Right renal pelvis (tissue), 4 donors: ENCODE results near the gene SLC6A1. TPM values are rescaled to one million over a fixed set of nuclear protein-coding genes. Genes with fewer than 3 reads are reported as not detected.

ENCODE experiments used
- DNase-seq, 4 donors: peaks; one replicate each; pipeline ENCODE4 v3.0.0-alpha.2; 2013; ENCODE audit warnings: low read depth in 4 of 4, low spot score in 3 of 4, missing footprints in 1 of 4
- polyA plus RNA-seq, 4 donors: library from polyadenylated mRNA; unstranded; fragments of 120-200 nt; gene quantifications; one replicate each; pipeline ENCODE4 v1.2.1, GENCODE V29; 2013; ENCODE audit not compliant: insufficient read length in 4 of 4

The SLC6A1 gene
- polyA plus RNA-seq, 4 donors, result 0.57 to 1.2 (median 0.95) TPM

GRCh38 chr3:11014752-11015151 lies 22.2 kb downstream of the SLC6A1 start:
- no peak for DNase-seq

GRCh38 chr3:11015369-11015768 lies 22.8 kb downstream of the SLC6A1 start:
- no peak for DNase-seq

GRCh38 chr3:11016727-11017126 lies 24.2 kb downstream of the SLC6A1 start:
- no peak for DNase-seq

GRCh38 chr3:11019116-11019819 lies 26.7 kb downstream of the SLC6A1 start:
- no peak for DNase-seq

- no peak for DNase-seq
Measured at GRCh38 chr3:11020764-11021163, 28.2 kb downstream of the SLC6A1 start.

GRCh38 chr3:11021611-11022011 lies 29.1 kb downstream of the SLC6A1 start:
- no peak for DNase-seq

GRCh38 chr3:11022115-11022514 lies 29.6 kb downstream of the SLC6A1 start:
- DNase-seq, result no peak

GRCh38 chr3:11024181-11024580 lies 31.6 kb downstream of the SLC6A1 start:
- DNase-seq, result no peak

GRCh38 chr3:11029948-11030347 lies 37.4 kb downstream of the SLC6A1 start:
- no peak for DNase-seq

- DNase-seq, result no peak
Measured at GRCh38 chr3:11033871-11034270, 41.3 kb downstream of the SLC6A1 start.

- DNase-seq, result no peak
Measured at GRCh38 chr3:11034309-11034985, 41.9 kb downstream of the SLC6A1 start.

- no peak for DNase-seq
Measured at GRCh38 chr3:11035757-11036505, 43.4 kb downstream of the SLC6A1 start.

GRCh38 chr3:11037241-11037873 lies 44.8 kb downstream of the SLC6A1 start:
- no peak for DNase-seq

- DNase-seq, result no peak
Measured at GRCh38 chr3:11037976-11038375, 45.4 kb downstream of the SLC6A1 start.

GRCh38 chr3:11045536-11045935 lies 53.0 kb downstream of the SLC6A1 start:
- DNase-seq, result no peak

GRCh38 chr3:11047500-11047899 lies 55.0 kb downstream of the SLC6A1 start:
- DNase-seq, result no peak

GRCh38 chr3:11050666-11051323 lies 58.2 kb downstream of the SLC6A1 start:
- DNase-seq, result no peak

GRCh38 chr3:11053926-11054503 lies 61.5 kb downstream of the SLC6A1 start:
- DNase-seq, result no peak

GRCh38 chr3:11054739-11055438 lies 62.3 kb downstream of the SLC6A1 start:
- no peak for DNase-seq

- no peak for DNase-seq
Measured at GRCh38 chr3:11055496-11055895, 62.9 kb downstream of the SLC6A1 start.
